Heart left ventricle (tissue), 16 donors: ENCODE data around the gene EPHB1. TPM values are rescaled to one million over a fixed set of nuclear protein-coding genes. Genes with fewer than 3 reads are reported as not detected.

Experiments used
- ATAC-seq, 4 donors: fragments of 200-7000 bp; cut with Tn5 transposase; one replicate each; pipeline ENCODE4 v1.9.1; 2020 to 2022; ENCODE audit warnings: moderate library complexity in 4 of 4, mild to moderate bottlenecking in 3 of 4, moderate number of reproducible peaks in 1 of 4
- DNase-seq, 5 donors: peaks; one replicate each; pipeline ENCODE4 v3.0.0-alpha.2; 2020
- H3K27ac ChIP-seq, 12 donors: fragments of 200-600 bp; sonication (generic) in 4 of 12; one replicate each; pipeline versions ENCODE4 v1.5.0 to v1.8.0; 2016 to 2022; ENCODE audit warnings: mild to moderate bottlenecking in 2 of 12
- H3K27me3 ChIP-seq, 9 donors: fragments of 200-600 bp; sonication (generic) in 2 of 9; one replicate each; pipeline versions ENCODE4 v1.5.1 to v1.8.0; 2016 to 2022; ENCODE audit warnings: mild to moderate bottlenecking in 3 of 9
- H3K36me3 ChIP-seq, 9 donors: fragments of 200-600 bp; sonication (generic) in 2 of 9; one replicate each; pipeline versions ENCODE4 v1.5.0 to v1.8.0; 2018 to 2022; ENCODE audit warnings: mild to moderate bottlenecking in 2 of 9
- H3K4me1 ChIP-seq, 12 donors: fragments of 200-600 bp; sonication (generic) in 4 of 12; one replicate each; pipeline versions ENCODE4 v1.5.0 to v1.8.0; 2016 to 2022; ENCODE audit warnings: mild to moderate bottlenecking in 3 of 12
- H3K4me3 ChIP-seq, 12 donors: fragments of 200-600 bp; sonication (generic) in 4 of 12; one replicate each; pipeline versions ENCODE4 v1.5.0 to v1.8.0; 2017 to 2022; ENCODE audit warnings: mild to moderate bottlenecking in 9 of 12, moderate library complexity in 4 of 12
- H3K9me3 ChIP-seq, 12 donors: fragments of 200-600 bp; sonication (generic) in 4 of 12; one replicate each; pipeline versions ENCODE4 v1.5.0 to v1.8.0; 2016 to 2022; ENCODE audit warnings: mild to moderate bottlenecking in 1 of 12
- CTCF ChIP-seq, 12 donors: fragments of 200-600 bp; sonication (generic) in 4 of 12; IDR thresholded peaks; one replicate each; pipeline versions ENCODE4 v1.5.0 to v1.8.0; 2018 to 2022; ENCODE audit warnings: antibody characterized with exemption in 12 of 12, mild to moderate bottlenecking in 5 of 12
- POLR2A ChIP-seq, 2 donors: fragments of 450-650 bp; IDR thresholded peaks; one replicate each; pipeline ENCODE4 v1.6.1; 2017; ENCODE audit warnings: antibody characterized with exemption in 2 of 2, mild to moderate bottlenecking in 2 of 2, moderate library complexity in 2 of 2
- WGBS, 4 donors: extraction: QIAGEN DNeasy Blood & Tissue Kit in 2 of 4; methylation state at CpG; one replicate each; pipeline versions ENCODE4 v1.1.5 to v1.1.7; 2013 to 2018; 5-methylcytosine and 5-hydroxymethylcytosine counted together
- intact Hi-C, 10 donors: fragments of 100-400 bp; cut with DNase I; formaldehyde crosslinking; loops; one replicate each; pipeline versions ENCODE4 v1.11.1 to v1.14.2; 2022
- polyA plus RNA-seq, 2 donors: library from polyadenylated mRNA; stranded (reverse); fragments of 200-250 nt; gene quantifications; one replicate each; pipeline ENCODE4 v1.2.3, GENCODE V29; 2013
- total RNA-seq, 9 donors: library from RNA; depleted of rRNA in 2 of 9; stranded (reverse); fragments of >200 nt in 2 of 9; fragmentation: NEBNext Ultra II Directional in 3 of 9; extraction: Animal tissue kit (Norgen Biotek cat#: 25700) in 3 of 9; gene quantifications; one replicate each; pipeline versions ENCODE4 v1.1.0 to v1.2.4, GENCODE V29; 2016 to 2023
- donor health status: ischemic (EF 13 %, LVEDD 7.1; RV severe dilation, severe dysfunction).
- donor health status: healthy with polysubstance abuse.
- donor health status: DM: no; HTN: yes; CAD: no.
- donor health status: DM: no; HTN: no; CAD: no.
- donor health status: ischemic (EF 25% LVEDD 6.9; RV normal size, moderate dysfunction).
- donor health status: ischemic (EF 25% LVEDD 5.7; RV mildly dilated, moderate dysfunction).
- donor health status: healthy.
- donor health status: DM: yes; HTN: yes; CAD: no.
- donor health status: ischemic (EF 35%, LVEDD 5.7; RV mildly dilated, moderate dysfunction).
- donor health status: nonischemic (EF 11% LVEDD 7.7; RV severe dilation, severe dysfunction).
- donor health status: DM: yes; HTN: yes; CAD: no.
- donor health status: PGD.
- donor health status: ischemic (EF 29% LVEDD 5.4; RV normal size, mild dysfunction).
- donor health status: nonischemic (EF 23%, LVEDD 6.1; RV moderate dilation, normal function).

The EPHB1 gene
- total and polyA plus RNA-seq, 11 donors, result 0.31 to 2.2 (median 1.1) TPM

GRCh38 chr3:135215516-135215915 lies 420.5 kb downstream of the EPHB1 start:
- 65 to 77% (median 70%) methylated on average over 6 of the region's 6 CpGs for WGBS, 4 donors
- Histone ChIP-seq H3K27ac (no peak overlapping the region), H3K4me1 (peaks cover 0 to 6% (median 0%) of the 10 kb centered on the region in 12 donors), H3K4me3 (no peak overlapping the region), H3K9me3 (no peaks in the 10 kb centered on the region), H3K36me3 (no peaks in the 10 kb centered on the region), H3K27me3 (no peaks in the 10 kb centered on the region)
- intact Hi-C loops, result no loop called here
- TF ChIP-seq POLR2A (IDR thresholded peaks at IDR 0.05) (no peak), CTCF (IDR thresholded peaks at IDR 0.05) (no peak)
- ATAC-seq (peak in 1 of 4 donors; percentile 44), DNase-seq (no peak)

- no peak for ATAC-seq
- H3K36me3 ChIP-seq, result no peaks in the 10 kb centered on the region
- intact Hi-C loops, result no loop called here
- no peak for TF ChIP-seq CTCF (IDR thresholded peaks at IDR 0.05)
- TF ChIP-seq POLR2A (IDR thresholded peaks at IDR 0.05), result no peak
- no peak for DNase-seq
- WGBS, 4 donors, result 73 to 78% (median 76%) methylated on average over 3 of the region's 3 CpGs
- H3K9me3 ChIP-seq, result no peaks in the 10 kb centered on the region
- no peaks in the 10 kb centered on the region for H3K27me3 ChIP-seq
- peaks cover 0 to 6% (median 0%) of the 10 kb centered on the region in 12 donors for H3K4me1 ChIP-seq
- no peak overlapping the region for H3K27ac ChIP-seq
- H3K4me3 ChIP-seq, result no peak overlapping the region
Measured at GRCh38 chr3:135216659-135217058, 421.6 kb downstream of the EPHB1 start.

- 66 to 78% (median 74%) methylated on average over 3 of the region's 3 CpGs for WGBS, 4 donors
- no peak for ATAC-seq
- TF ChIP-seq CTCF (IDR thresholded peaks at IDR 0.05) (no peak), POLR2A (IDR thresholded peaks at IDR 0.05) (no peak)
- no peaks in the 10 kb centered on the region for H3K36me3 ChIP-seq
- no peaks in the 10 kb centered on the region for H3K9me3 ChIP-seq
- intact Hi-C loops, result no loop called here
- DNase-seq, result no peak
- no peak overlapping the region for H3K27ac ChIP-seq
- no peak overlapping the region for H3K4me3 ChIP-seq
- peaks cover 0 to 6% (median 0%) of the 10 kb centered on the region in 12 donors for H3K4me1 ChIP-seq
- H3K27me3 ChIP-seq, result no peaks in the 10 kb centered on the region
Measured at GRCh38 chr3:135217730-135218129, 422.7 kb downstream of the EPHB1 start.

GRCh38 chr3:135218304-135218703 lies 423.2 kb downstream of the EPHB1 start:
- no peaks in the 10 kb centered on the region for H3K36me3 ChIP-seq
- no peaks in the 10 kb centered on the region for H3K27me3 ChIP-seq
- no peak overlapping the region for H3K4me3 ChIP-seq
- no peak for DNase-seq
- H3K27ac ChIP-seq, result no peak overlapping the region
- H3K4me1 ChIP-seq, result peaks cover 0 to 6% (median 0%) of the 10 kb centered on the region in 12 donors
- ATAC-seq, result peak; percentile 29 to 78 (median 52)
- H3K9me3 ChIP-seq, result no peaks in the 10 kb centered on the region
- intact Hi-C loops, result no loop called here
- TF ChIP-seq CTCF (IDR thresholded peaks at IDR 0.05) (no peak), POLR2A (IDR thresholded peaks at IDR 0.05) (no peak)
